MCF 10A (cell line): ENCODE data around the gene KCNK7. TPM values are rescaled to one million over a fixed set of nuclear protein-coding genes. Genes with fewer than 3 reads are reported as not detected.

Source experiments
- BruUV-seq: library from RNA; stranded (reverse); fragments of 400-500 nt; replicated peaks from 2 replicates; lab custom pipeline; 2021; lab: Mats Ljungman, UMichigan
- CTCF ChIA-PET: fragments of 300-600 bp; sonication (Branson Sonifier 250); formaldehyde crosslinking; extraction: SDS; loops from one replicate; lab custom pipeline; 2021; ENCODE audit warnings: antibody characterized with exemption, inconsistent platforms; lab: Yijun Ruan, JAX
- POLR2A ChIA-PET: fragments of 300-600, 350-650 bp; sonication (Branson Sonifier 250); formaldehyde crosslinking; extraction: SDS; loops from one replicate; lab custom pipeline; 2020; ENCODE audit warnings: antibody characterized with exemption, inconsistent platforms; lab: Yijun Ruan, JAX
- DNase-seq: peaks from one replicate; pipeline ENCODE4 v3.0.0-alpha.2; 2018; ENCODE audit not compliant: unreplicated experiment
- H3K27ac Mint-ChIP-seq: one replicate; pipeline ENCODE4 v1.8.0; 2022; ENCODE audit warnings: mild to moderate bottlenecking, low read depth, mixed read lengths; ENCODE audit not compliant: unreplicated experiment
- H3K27me3 Mint-ChIP-seq: one replicate; pipeline ENCODE4 v1.8.0; 2022; ENCODE audit warnings: mixed read lengths; ENCODE audit not compliant: insufficient read depth, unreplicated experiment
- H3K36me3 Mint-ChIP-seq: one replicate; pipeline ENCODE4 v1.8.0; 2022; ENCODE audit warnings: mild to moderate bottlenecking, moderate library complexity, mixed read lengths; ENCODE audit not compliant: insufficient read depth, unreplicated experiment
- H3K4me1 Mint-ChIP-seq: one replicate; pipeline ENCODE4 v1.8.0; 2022; ENCODE audit warnings: mixed read lengths; ENCODE audit not compliant: insufficient read depth, unreplicated experiment
- H3K4me3 Mint-ChIP-seq: one replicate; pipeline ENCODE4 v1.8.0; 2022; ENCODE audit warnings: mild to moderate bottlenecking, moderate library complexity, mixed read lengths; ENCODE audit not compliant: unreplicated experiment
- H3K9me3 Mint-ChIP-seq: one replicate; pipeline ENCODE4 v1.8.0; 2022; ENCODE audit warnings: mixed read lengths; ENCODE audit not compliant: unreplicated experiment
- intact Hi-C: fragments of 100-400 bp; cut with micrococcal nuclease; formaldehyde crosslinking; loops from 2 replicates; pipeline ENCODE4 v1.14.1; 2022
- total RNA-seq: library from RNA; stranded (reverse); gene quantifications from 2 replicates; pipeline ENCODE4 v1.2.3, GENCODE V29; 2022
- TF ChIP-seq, protein P1 (sequence below): fragments of 200-600 bp; IDR thresholded peaks from one replicate; pipeline ENCODE4 v1.8.0; 2022; ENCODE audit warnings: antibody characterized with exemption, mild to moderate bottlenecking; ENCODE audit not compliant: unreplicated experiment

KCNK7 gene
- total RNA-seq, 1 experiment from 2014 or later, result not detected

DNA sequence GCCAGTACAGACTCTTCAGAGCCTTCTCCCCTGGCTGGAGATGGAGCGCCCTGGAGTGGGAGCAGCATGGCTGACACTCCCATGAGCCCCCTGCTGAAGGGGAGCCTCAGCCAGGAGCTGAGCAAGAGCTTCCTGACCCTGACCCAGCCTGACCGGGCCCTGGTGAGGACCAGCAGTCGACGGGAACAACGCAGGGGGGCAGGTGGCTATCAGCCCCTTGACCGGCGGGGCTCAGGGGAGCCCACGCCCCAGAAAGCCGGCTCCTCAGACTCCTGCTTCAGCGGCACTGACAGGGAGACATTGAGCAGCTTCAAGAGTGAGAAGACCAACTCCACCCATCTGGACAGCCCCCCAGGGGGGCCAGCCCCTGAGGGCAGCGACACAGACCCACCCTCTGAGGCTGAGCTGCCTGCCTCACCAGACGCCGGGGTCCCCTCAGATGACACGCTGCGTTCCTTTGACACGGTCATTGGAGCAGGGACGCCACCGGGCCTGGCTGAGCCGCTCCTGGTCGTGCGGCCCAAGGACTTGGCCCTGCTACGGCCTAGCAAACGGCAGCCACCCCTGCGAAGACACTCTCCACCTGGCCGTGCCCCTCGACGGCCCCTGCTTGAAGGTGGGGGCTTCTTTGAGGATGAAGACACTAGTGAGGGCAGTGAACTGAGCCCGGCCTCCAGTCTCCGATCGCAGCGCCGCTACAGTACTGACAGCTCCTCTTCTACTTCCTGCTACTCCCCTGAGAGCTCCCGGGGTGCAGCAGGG, 22.6 kb upstream of the KCNK7 start:
- intact Hi-C loops, result loop anchor here (5.0 kb wide), 1 partner anchor 34 kb away; no protein-coding TSS in a partner anchor

DNA sequence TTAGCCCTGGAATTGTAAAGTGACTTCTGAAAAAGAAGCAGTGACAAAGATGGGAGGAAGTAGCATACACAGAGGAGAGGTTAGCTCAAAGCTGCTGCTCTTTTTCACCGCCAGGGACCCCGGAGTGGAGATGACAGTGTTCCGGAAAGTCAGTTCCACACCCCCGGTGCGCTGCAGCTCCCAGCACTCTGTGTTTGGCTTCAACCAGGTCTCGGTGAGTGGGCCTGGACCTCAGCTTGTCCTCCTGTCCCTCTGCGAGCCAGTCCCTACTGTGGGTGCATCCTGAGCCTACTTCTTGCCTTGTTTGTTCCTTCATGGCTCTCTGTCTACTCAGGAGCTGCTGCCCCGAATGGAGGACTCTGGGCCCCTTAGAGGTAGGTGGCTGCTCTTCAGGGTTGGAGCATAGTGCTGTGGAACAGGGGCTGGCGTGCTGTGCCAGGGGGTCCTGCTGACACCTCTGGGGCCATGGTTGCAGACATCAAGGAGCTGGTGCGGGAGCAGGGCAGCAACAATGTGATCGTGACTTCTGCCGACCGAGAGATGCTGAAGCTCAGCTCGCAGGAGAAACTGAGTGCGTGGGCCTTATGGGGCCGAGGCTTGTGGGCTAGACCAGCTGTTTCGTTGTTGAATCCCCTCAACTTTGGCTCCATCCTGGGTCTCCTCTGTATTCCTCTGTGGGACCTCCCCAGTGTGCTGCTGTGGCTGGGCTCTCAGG, 21.7 kb upstream of the KCNK7 start:
- ChIA-PET CTCF (interaction anchor here (0.6 to 1.9 kb wide), 7 partner anchors 11 to 163 kb away, joined by 3 to 7 read pairs (median 4); partner anchors contain the start of genes SIPA1 and ZNRD2), POLR2A (interaction anchor here (0.6 to 6.9 kb wide), 9 partner anchors 15 to 232 kb away, joined by 3 to 103 read pairs (median 4); partner anchors contain the start of genes FAM89B, RELA and ZNRD2)
- H3K4me1 Mint-ChIP-seq, result peaks cover 13% of the 10 kb centered on the region
- BruUV-seq, result no TSS peak
- peak overlapping the region; percentile 91 for H3K27ac Mint-ChIP-seq
- peak overlapping the region; percentile 91 for H3K4me3 Mint-ChIP-seq
- TF ChIP-seq, protein P1, sequence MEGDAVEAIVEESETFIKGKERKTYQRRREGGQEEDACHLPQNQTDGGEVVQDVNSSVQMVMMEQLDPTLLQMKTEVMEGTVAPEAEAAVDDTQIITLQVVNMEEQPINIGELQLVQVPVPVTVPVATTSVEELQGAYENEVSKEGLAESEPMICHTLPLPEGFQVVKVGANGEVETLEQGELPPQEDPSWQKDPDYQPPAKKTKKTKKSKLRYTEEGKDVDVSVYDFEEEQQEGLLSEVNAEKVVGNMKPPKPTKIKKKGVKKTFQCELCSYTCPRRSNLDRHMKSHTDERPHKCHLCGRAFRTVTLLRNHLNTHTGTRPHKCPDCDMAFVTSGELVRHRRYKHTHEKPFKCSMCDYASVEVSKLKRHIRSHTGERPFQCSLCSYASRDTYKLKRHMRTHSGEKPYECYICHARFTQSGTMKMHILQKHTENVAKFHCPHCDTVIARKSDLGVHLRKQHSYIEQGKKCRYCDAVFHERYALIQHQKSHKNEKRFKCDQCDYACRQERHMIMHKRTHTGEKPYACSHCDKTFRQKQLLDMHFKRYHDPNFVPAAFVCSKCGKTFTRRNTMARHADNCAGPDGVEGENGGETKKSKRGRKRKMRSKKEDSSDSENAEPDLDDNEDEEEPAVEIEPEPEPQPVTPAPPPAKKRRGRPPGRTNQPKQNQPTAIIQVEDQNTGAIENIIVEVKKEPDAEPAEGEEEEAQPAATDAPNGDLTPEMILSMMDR, result no peak
- H3K36me3 Mint-ChIP-seq, result peaks cover 32% of the 10 kb centered on the region
- DNase-seq, result no peak
- no peaks in the 10 kb centered on the region for H3K9me3 Mint-ChIP-seq
- no peaks in the 10 kb centered on the region for H3K27me3 Mint-ChIP-seq
- intact Hi-C loops, result loop anchor here (5.0 kb wide), 1 partner anchor 35 kb away; no protein-coding TSS in a partner anchor

More for the DNA sequence above, 22.6 kb upstream of the KCNK7 start:
- Mint-ChIP-seq H3K36me3 (peaks cover 38% of the 10 kb centered on the region), H3K4me1 (peaks cover 9% of the 10 kb centered on the region), H3K9me3 (no peaks in the 10 kb centered on the region), H3K27ac (no peak overlapping the region), H3K4me3 (no peak overlapping the region), H3K27me3 (no peaks in the 10 kb centered on the region)
- no peak for DNase-seq
- TF ChIP-seq, protein P1, result no peak
- ChIA-PET POLR2A (interaction anchor here (1.3 to 1.8 kb wide), 2 partner anchors 15 to 34 kb away, joined by 4 to 6 read pairs; no protein-coding TSS in a partner anchor), CTCF (interaction anchor here (0.6 to 1.9 kb wide), 6 partner anchors 14 to 162 kb away, joined by 3 to 7 read pairs (median 4); partner anchors contain the start of gene ZNRD2)
- no TSS peak for BruUV-seq

DNA sequence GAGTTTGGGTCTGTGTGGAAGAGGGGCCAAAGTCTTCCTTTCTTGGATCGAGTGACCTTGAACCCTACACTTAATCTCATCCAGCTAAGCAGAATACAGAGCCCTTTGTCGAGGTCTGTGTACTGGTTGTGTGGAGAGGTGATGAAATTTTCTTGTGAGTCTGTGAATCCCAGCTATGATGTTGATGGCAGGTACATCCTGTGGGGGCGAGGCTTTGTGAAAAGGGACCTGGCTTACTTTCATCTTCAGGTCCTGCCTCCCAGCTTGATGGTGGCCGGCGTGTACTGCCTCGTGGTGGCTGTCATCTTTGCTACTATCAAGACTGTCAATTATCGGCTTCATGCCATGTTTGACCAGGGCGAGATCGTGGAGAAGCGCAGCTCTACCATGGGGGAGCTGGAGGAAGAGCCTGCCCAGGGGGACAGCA, 21.0 kb upstream of the KCNK7 start:
- BruUV-seq, result TSS peak; percentile 24
- Mint-ChIP-seq H3K36me3 (peaks cover 27% of the 10 kb centered on the region), H3K27ac (peak overlapping the region; percentile 91), H3K4me1 (peaks cover 20% of the 10 kb centered on the region), H3K9me3 (no peaks in the 10 kb centered on the region), H3K4me3 (peak overlapping the region; percentile 91), H3K27me3 (no peaks in the 10 kb centered on the region)
- intact Hi-C loops, result loop anchor here (5.0 kb wide), 1 partner anchor 36 kb away; no protein-coding TSS in a partner anchor
- TF ChIP-seq, protein P1, result no peak
- ChIA-PET CTCF (interaction anchor here (1.1 to 1.9 kb wide), 5 partner anchors 12 to 75 kb away, joined by 3 to 7 read pairs (median 5); partner anchors contain the start of genes SIPA1 and ZNRD2), POLR2A (interaction anchor here (0.6 to 6.9 kb wide), 7 partner anchors 27 to 233 kb away, joined by 3 to 103 read pairs (median 4); partner anchors contain the start of genes FAM89B, RELA and ZNRD2)
- no peak for DNase-seq
